GM23248 (cell line): ENCODE data around the gene NR3C1. TPM values are rescaled to one million over a fixed set of nuclear protein-coding genes. Genes with fewer than 3 reads are reported as not detected.

Source experiments
- DNase-seq: peaks from one replicate; pipeline ENCODE4 v3.0.0-alpha.2; 2015
- H2AFZ ChIP-seq: fragments of 200-600 bp; sonication (generic); 2 replicates; pipeline ENCODE4 v1.6.1; 2016; ENCODE audit warnings: antibody characterized with exemption
- H3F3A ChIP-seq: fragments of 200-600 bp; sonication (generic); 2 replicates; pipeline ENCODE4 v1.6.1; 2016; ENCODE audit warnings: mild to moderate bottlenecking, antibody characterized with exemption, mixed run types; ENCODE audit not compliant: insufficient read depth
- H3K27ac ChIP-seq: fragments of 200-600 bp; sonication (generic); 2 replicates; pipeline ENCODE4 v1.5.1; 2016; ENCODE audit warnings: mild to moderate bottlenecking
- H3K27me3 ChIP-seq: fragments of 200-600 bp; sonication (generic); replicated peaks from 2 replicates; pipeline ENCODE4 v1.6.1; 2016; ENCODE audit warnings: mild to moderate bottlenecking; ENCODE audit not compliant: insufficient read depth
- H3K36me3 ChIP-seq: fragments of 200-600 bp; sonication (generic); 2 replicates; pipeline ENCODE4 v1.6.1; 2016; ENCODE audit warnings: low read depth, mild to moderate bottlenecking
- H3K4me1 ChIP-seq: fragments of 200-600 bp; sonication (generic); 2 replicates; pipeline ENCODE4 v1.6.1; 2016; ENCODE audit warnings: mild to moderate bottlenecking; ENCODE audit not compliant: insufficient read depth
- H3K4me2 ChIP-seq: fragments of 200-600 bp; sonication (generic); one replicate; pipeline ENCODE4 v1.6.1; 2016; ENCODE audit warnings: mild to moderate bottlenecking; ENCODE audit not compliant: unreplicated experiment
- H3K4me3 ChIP-seq: fragments of 200-600 bp; sonication (generic); 2 replicates; pipeline ENCODE4 v1.5.1; 2016; ENCODE audit warnings: mild to moderate bottlenecking
- H3K79me2 ChIP-seq: fragments of 200-600 bp; sonication (generic); 2 replicates; pipeline ENCODE4 v1.6.1; 2016; ENCODE audit warnings: mild to moderate bottlenecking; ENCODE audit not compliant: insufficient read depth
- H3K9ac ChIP-seq: fragments of 200-600 bp; sonication (generic); 2 replicates; pipeline ENCODE4 v1.6.1; 2016; ENCODE audit warnings: mild to moderate bottlenecking
- H3K9me2 ChIP-seq: fragments of 200-600 bp; sonication (generic); 2 replicates; pipeline ENCODE4 v1.6.1; 2016; ENCODE audit warnings: mixed run types, mild to moderate bottlenecking, moderate library complexity; ENCODE audit not compliant: insufficient read depth
- H3K9me3 ChIP-seq: fragments of 200-600 bp; sonication (generic); one replicate; pipeline ENCODE4 v1.6.1; 2017; ENCODE audit warnings: low read depth
- H4K20me1 ChIP-seq: fragments of 200-600 bp; sonication (generic); 2 replicates; pipeline ENCODE4 v1.6.0; 2016; ENCODE audit not compliant: insufficient read depth
- EZH2 ChIP-seq: fragments of 200-600 bp; sonication (generic); IDR thresholded peaks from 2 replicates; pipeline ENCODE4 v1.6.1; 2018; ENCODE audit warnings: antibody characterized with exemption, mild to moderate bottlenecking; ENCODE audit not compliant: insufficient read depth, poor library complexity, severe bottlenecking
- EZH2phosphoT487 ChIP-seq: fragments of 200-600 bp; sonication (generic); IDR thresholded peaks from 2 replicates; pipeline ENCODE4 v1.6.1; 2018; ENCODE audit warnings: antibody characterized with exemption, moderate library complexity, mild to moderate bottlenecking, low read depth; ENCODE audit not compliant: insufficient read depth
- WGBS, 2 experiments: methylation state at CpG; one replicate each; pipeline ENCODE4 v1.1.6; 2015 to 2017; ENCODE audit warnings: low lambda C conversion rate in 2 of 2, low coverage in 1 of 2; ENCODE audit errors: missing lambda C conversion rate in 2 of 2; 5-methylcytosine and 5-hydroxymethylcytosine counted together
- in situ Hi-C: fragments of 300-500 bp; cut with MboI; formaldehyde crosslinking; loops from 2 replicates; pipeline ENCODE4 v1.15.0; 2020
- polyA plus RNA-seq: library from polyadenylated mRNA; unstranded; fragments of >200 nt; fragmentation: Nextera tagmentation; extraction: Ambion mirVana; gene quantifications from 2 replicates; pipeline ENCODE4 v1.2.1, GENCODE V29; 2016
- total RNA-seq: library from RNA; depleted of rRNA; stranded (reverse); fragments of >200 nt; shearing (Covaris generic); gene quantifications from 2 replicates; pipeline ENCODE4 v1.2.3, GENCODE V29; 2014

Gene NR3C1
- total and polyA plus RNA-seq, 2 experiments from 2014 or later = 103 to 121 TPM

DNA sequence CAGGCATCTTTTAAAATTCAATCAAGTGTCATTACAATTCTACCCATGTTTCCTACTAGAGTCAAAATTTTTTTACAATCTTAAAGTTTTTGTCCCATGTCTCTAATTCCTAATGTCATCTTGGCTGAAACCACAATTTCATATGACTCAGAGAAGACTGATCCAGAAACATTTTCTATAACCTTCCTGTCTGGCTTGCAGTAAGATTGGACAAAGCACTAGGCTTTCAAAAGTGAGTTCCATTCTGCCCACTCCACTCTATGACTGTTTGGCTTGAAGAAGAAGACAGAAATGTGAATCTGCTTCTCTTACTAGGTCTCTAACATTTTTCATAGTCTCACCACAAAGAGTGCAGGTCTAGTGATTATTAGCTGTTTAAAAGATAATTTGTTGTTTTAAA, 88.8 kb downstream of the NR3C1 start:
- H3K4me3 ChIP-seq = no peak overlapping the region
- no peaks in the 10 kb centered on the region for H3K9me3 ChIP-seq
- H3K27ac ChIP-seq = peak overlapping the region; percentile 79
- no peak overlapping the region for H2AFZ ChIP-seq
- TF ChIP-seq EZH2phosphoT487 = no peak
- TF ChIP-seq EZH2 = no peak
- peaks cover 19% of the 10 kb centered on the region; the same call in 1 of the 2 replicates for H4K20me1 ChIP-seq
- no peaks in the 10 kb centered on the region for H3K27me3 ChIP-seq
- in situ Hi-C loops = no loop called here
- peaks cover 28% of the 10 kb centered on the region for H3K36me3 ChIP-seq
- H3K4me1 ChIP-seq = peaks cover 90% of the 10 kb centered on the region
- peak; percentile 92 for DNase-seq
- peaks cover 99% of the 10 kb centered on the region for H3K79me2 ChIP-seq
- H3K9ac ChIP-seq = peak overlapping the region; percentile 44; the same call in 1 of the 2 replicates
- peak overlapping the region; percentile 55 for H3K4me2 ChIP-seq
- no peaks in the 10 kb centered on the region for H3K9me2 ChIP-seq
- peaks cover 89% of the 10 kb centered on the region for H3F3A ChIP-seq

DNA sequence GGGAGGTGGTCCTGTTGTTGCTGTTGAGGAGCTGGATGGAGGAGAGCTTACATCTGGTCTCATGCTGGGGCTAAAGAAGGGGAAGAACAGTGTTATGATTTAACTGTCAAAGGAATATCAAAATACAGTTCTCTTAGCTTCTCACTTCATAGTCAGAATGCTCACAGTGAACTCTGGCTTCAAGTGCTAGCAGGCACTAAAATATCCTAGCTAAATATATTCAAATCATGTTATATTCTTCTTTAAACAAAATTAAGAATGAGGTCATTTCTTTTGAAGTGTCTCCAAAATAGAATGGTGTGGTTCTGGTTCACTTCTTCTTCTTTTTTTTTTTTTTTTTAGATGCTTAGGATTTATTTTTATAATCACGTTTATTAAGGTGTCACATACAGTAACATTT, 89.4 kb downstream of the NR3C1 start:
- in situ Hi-C loops = no loop called here
- Histone ChIP-seq H3K27ac (peak overlapping the region; percentile 79), H2AFZ (no peak overlapping the region), H3K9ac (peak overlapping the region; percentile 44), H4K20me1 (0 out of 2 replicates have a peak, but pooled peaks cover 14% of the 10 kb centered on the region), H3K4me3 (no peak overlapping the region), H3K36me3 (peaks cover 34% of the 10 kb centered on the region), H3K9me3 (no peaks in the 10 kb centered on the region), H3F3A (peaks cover 89% of the 10 kb centered on the region), H3K79me2 (peaks cover 99% of the 10 kb centered on the region), H3K9me2 (no peaks in the 10 kb centered on the region), H3K4me2 (peak overlapping the region; percentile 55), H3K27me3 (no peaks in the 10 kb centered on the region), H3K4me1 (peaks cover 89% of the 10 kb centered on the region)
- WGBS, 2 experiments = 24 to 32% methylated on average over 1 of the region's 1 CpG
- DNase-seq = no peak
- no peak for TF ChIP-seq EZH2phosphoT487
- TF ChIP-seq EZH2 = no peak

DNA sequence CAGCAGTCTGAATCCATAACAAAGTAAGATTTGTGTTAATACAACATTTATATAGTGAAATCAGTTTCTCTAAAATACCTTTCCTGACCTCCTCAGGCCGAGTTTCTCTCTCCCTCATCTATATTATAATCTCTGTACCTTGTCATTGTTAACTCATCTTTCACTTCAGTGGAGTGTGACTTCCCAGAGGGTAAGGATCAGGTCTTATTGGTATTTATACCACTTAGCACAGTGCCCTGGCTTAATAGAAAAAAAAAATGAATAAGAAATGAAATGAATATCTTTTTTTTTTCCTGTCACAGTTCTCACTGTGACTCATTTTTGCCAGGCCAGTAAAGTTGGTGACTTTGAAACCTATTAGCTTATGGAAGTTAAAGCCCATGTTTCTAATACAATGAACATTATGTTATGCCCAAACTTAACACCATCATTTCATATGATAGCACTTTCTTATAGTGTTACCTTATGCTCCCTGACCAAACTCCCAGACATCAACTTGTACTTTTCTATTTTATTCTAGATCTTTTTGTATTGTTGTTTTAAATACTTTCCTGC, 90.1 kb downstream of the NR3C1 start:
- no peak for TF ChIP-seq EZH2phosphoT487
- no peak for TF ChIP-seq EZH2
- 85 to 96% methylated on average over 1 of the region's 1 CpG for WGBS, 2 experiments
- H3K4me2 ChIP-seq = peak overlapping the region; percentile 55
- peaks cover 41% of the 10 kb centered on the region for H3K36me3 ChIP-seq
- in situ Hi-C loops = no loop called here
- H3K4me1 ChIP-seq = peaks cover 88% of the 10 kb centered on the region
- peak overlapping the region; percentile 79 for H3K27ac ChIP-seq
- no peaks in the 10 kb centered on the region for H3K9me3 ChIP-seq
- peak; percentile 64 for DNase-seq
- no peaks in the 10 kb centered on the region for H3K9me2 ChIP-seq
- H3K27me3 ChIP-seq = no peaks in the 10 kb centered on the region
- 0 out of 2 replicates have a peak, but pooled peaks cover 8% of the 10 kb centered on the region for H4K20me1 ChIP-seq
- peaks cover 90% of the 10 kb centered on the region for H3F3A ChIP-seq
- H2AFZ ChIP-seq = no peak overlapping the region
- H3K4me3 ChIP-seq = no peak overlapping the region
- peaks cover 99% of the 10 kb centered on the region for H3K79me2 ChIP-seq
- H3K9ac ChIP-seq = peak overlapping the region; percentile 44

DNA sequence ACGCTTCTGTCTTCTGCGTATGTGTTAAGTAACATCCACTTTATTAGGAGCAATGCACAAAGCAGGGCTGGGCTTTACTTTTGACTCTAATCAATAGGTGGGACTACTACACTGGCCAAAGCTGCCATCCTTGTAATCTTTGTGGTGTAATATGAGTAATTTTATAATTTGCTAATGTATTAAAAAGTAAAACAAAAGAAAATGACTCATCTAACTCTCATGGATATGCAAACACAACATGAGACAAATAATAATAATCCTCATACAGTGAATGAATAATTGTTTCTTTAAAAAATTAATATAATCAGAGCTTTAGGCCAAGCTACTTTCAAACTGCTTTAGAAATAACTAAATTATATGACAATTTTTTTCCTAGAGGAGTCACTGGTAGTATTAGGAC, 90.7 kb downstream of the NR3C1 start:
- in situ Hi-C loops = no loop called here
- no peak for TF ChIP-seq EZH2phosphoT487
- TF ChIP-seq EZH2 = no peak
- Histone ChIP-seq H2AFZ (no peak overlapping the region), H3K36me3 (peaks cover 46% of the 10 kb centered on the region), H3K4me2 (peak overlapping the region; percentile 35), H3K4me1 (peaks cover 87% of the 10 kb centered on the region), H3K9me2 (no peaks in the 10 kb centered on the region), H3K9ac (peak overlapping the region; percentile 44), H3K4me3 (no peak overlapping the region), H4K20me1 (0 out of 2 replicates have a peak, but pooled peaks cover 5% of the 10 kb centered on the region), H3K79me2 (peaks cover 99% of the 10 kb centered on the region), H3F3A (peaks cover 90% of the 10 kb centered on the region), H3K27me3 (no peaks in the 10 kb centered on the region), H3K27ac (peak overlapping the region; percentile 79), H3K9me3 (no peaks in the 10 kb centered on the region)
- peak; percentile 57 for DNase-seq
- WGBS, 2 experiments = 99 to 100% methylated on average over 2 of the region's 2 CpGs

DNA sequence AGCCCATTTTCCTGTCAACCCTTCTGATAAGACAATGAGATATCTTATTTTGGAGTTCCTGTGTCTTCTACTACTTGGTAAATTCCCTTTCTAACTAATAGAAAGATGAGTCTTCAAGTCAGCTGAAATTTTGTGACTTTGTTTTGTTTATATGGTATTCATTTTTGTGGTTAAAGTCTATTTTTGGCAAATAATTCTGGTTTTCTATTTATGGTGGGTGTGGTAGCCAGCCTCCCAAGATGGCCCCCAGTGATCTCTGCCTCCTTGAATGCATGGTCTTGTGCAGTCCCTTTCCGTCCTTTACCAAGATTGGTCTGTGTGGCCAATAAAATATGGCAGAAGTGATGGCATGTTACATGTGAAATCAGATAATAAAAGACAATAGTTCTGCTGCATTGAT, 91.5 kb downstream of the NR3C1 start:
- Histone ChIP-seq H3K4me2 (peak overlapping the region; percentile 6), H3K9me3 (no peaks in the 10 kb centered on the region), H2AFZ (no peak overlapping the region), H3K4me3 (no peak overlapping the region), H3K27ac (peak overlapping the region; percentile 79), H3K9ac (no peak overlapping the region), H3F3A (peaks cover 91% of the 10 kb centered on the region), H3K79me2 (peaks cover 99% of the 10 kb centered on the region), H3K4me1 (peaks cover 79% of the 10 kb centered on the region), H3K27me3 (no peaks in the 10 kb centered on the region), H4K20me1 (0 out of 2 replicates have a peak, but pooled peaks cover 4% of the 10 kb centered on the region), H3K9me2 (no peaks in the 10 kb centered on the region), H3K36me3 (peaks cover 55% of the 10 kb centered on the region)
- in situ Hi-C loops = no loop called here
- no peak for TF ChIP-seq EZH2phosphoT487
- no peak for TF ChIP-seq EZH2
- 96 to 97% methylated on average over 1 of the region's 1 CpG for WGBS, 2 experiments
- DNase-seq = peak; percentile 35
